GM10266 (cell line): ENCODE data around the gene BEGAIN.

Experiments used
- DNase-seq: peaks from one replicate; pipeline ENCODE4 v3.0.0; 2012; ENCODE audit errors: extremely low spot score
- TF ChIP-seq, protein P1 (sequence below): IDR thresholded peaks from 2 replicates; pipeline ENCODE4 v1.5.1; 2012; ENCODE audit warnings: mild to moderate bottlenecking, low read depth; ENCODE audit not compliant: control insufficient read depth, insufficient read depth; ENCODE audit errors: missing control alignments

The BEGAIN gene

DNA sequence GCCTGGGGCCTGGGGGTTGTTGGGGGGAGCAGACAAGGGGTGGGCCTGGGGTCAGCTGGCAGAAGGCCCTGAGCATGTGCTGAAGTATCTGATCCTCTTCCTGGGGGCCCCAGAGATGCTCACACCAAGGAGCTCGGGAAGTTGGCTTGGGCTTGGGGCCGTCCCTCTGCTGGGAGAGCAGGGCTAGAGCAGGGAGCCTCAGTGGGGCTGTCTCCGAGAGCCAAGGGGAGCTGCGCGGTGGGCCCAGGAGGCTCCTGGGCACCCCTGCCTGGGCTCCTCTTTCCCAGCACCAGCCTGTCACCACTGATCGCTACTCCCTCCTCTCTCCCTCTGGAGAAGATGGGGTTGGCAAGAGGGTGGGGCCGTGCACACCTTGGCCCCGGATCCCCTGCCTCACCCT, 28.3 kb downstream of the BEGAIN start:
- DNase-seq: no peak
- TF ChIP-seq, protein P1, sequence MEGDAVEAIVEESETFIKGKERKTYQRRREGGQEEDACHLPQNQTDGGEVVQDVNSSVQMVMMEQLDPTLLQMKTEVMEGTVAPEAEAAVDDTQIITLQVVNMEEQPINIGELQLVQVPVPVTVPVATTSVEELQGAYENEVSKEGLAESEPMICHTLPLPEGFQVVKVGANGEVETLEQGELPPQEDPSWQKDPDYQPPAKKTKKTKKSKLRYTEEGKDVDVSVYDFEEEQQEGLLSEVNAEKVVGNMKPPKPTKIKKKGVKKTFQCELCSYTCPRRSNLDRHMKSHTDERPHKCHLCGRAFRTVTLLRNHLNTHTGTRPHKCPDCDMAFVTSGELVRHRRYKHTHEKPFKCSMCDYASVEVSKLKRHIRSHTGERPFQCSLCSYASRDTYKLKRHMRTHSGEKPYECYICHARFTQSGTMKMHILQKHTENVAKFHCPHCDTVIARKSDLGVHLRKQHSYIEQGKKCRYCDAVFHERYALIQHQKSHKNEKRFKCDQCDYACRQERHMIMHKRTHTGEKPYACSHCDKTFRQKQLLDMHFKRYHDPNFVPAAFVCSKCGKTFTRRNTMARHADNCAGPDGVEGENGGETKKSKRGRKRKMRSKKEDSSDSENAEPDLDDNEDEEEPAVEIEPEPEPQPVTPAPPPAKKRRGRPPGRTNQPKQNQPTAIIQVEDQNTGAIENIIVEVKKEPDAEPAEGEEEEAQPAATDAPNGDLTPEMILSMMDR: no peak

DNA sequence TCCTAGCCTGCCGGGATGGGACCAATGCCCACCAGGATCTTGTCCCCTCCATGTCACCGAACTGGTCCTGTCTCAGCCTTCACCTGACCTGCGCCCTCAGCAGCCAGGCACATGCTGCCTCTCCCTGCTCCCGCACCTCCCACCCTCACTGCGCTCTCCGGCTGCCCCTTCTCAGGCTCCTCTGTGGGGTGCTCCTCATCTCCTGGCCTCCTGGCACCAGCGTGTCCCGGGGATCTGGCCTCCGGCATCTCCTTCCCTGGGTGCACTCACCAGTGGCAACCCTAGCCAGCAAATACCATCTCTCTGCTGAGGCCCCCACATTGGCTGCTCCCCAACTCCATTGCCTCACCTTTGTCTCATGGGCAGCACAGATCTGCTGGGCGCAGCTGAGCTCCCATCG, 29.0 kb downstream of the BEGAIN start:
- no peak for DNase-seq
- TF ChIP-seq, protein P1: no peak

DNA sequence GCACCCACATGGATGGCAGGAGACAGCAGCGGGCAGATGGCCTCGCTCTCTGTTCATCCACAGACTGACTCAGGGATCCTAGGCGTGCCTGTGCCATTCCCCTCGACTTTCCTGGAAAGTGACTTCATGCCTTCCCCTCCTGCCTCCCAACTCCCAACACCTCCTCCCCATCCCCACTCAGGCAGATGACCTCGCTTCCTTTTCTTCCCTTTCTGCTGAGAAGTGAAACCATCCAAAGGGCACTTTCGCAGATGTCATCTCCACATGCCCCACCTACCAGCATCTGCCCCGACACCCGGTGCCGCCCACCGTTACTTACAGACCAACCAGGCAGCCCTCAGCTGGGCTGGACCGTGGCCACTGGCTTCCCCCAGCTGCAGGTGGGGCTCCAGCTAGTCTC, 29.6 kb downstream of the BEGAIN start:
- TF ChIP-seq, protein P1: no peak
- no peak for DNase-seq

DNA sequence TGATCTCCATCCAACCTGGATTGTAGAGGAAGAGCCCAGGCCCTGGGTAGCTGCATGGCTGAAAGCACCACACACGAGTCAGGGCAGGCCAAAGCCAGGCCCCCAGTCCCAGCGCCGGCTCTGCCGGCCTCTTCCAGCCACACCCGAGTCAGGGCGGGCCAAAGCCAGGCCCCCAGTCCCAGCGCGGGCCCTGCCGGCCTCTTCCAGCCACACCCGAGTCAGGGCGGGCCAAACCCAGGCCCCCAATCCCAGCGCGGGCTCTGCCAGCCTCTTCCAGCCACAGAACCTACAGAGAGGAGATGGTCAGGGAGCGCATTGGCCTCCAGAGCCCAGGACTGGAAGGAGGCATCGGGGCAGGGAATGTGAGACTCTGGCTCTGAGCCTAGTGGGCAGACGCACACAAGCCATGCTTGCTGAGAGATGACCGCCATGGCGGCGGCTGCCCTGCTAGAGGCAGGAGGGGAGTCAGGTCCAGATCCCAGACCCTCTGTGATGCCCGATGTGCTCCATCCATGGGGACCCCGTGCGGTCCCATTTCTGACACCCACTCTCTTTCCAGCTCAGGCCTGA, 30.2 kb downstream of the BEGAIN start:
- DNase-seq: no peak
- TF ChIP-seq, protein P1: no peak

- no peak for DNase-seq
Measured at GRCh38 chr14:100556140-100556475, 31.1 kb downstream of the BEGAIN start.

DNA sequence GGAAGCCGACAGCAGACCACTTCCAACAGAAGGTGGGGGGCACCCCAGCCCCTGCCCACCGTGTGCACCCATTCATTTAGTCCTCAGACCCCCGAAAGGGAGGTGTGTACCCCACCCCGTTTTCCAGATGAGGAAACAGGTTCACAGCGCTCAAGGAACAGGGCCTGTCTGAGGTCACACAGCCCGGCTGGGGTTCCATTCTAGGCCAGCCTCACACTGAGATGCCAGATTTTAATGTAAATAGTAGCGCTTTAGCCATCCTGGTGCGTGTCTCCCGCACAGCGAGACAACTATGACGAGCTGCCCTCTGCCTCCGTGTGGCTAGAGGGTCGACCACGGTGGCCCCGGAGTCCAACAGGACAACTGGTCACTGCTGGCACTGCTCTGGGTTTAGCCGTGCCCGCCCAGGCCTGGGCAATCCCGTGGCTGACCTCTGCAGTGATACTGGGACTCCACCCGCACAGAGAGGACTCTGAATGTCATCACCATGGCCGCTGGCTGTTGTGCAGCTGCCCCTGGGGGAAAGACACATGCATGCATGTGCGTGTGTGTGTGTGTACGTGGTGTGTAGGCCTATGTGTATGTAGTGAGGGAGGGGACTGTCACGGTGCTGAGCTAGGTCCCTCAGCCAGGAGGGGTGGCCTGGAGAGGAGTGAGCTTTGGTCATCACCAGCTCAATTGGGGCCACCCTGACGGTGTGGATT, 31.6 kb downstream of the BEGAIN start:
- TF ChIP-seq, protein P1: no peak

More at GRCh38 chr14:100556140-100556475, 31.1 kb downstream of the BEGAIN start:
- TF ChIP-seq, protein P1: no peak

DNA sequence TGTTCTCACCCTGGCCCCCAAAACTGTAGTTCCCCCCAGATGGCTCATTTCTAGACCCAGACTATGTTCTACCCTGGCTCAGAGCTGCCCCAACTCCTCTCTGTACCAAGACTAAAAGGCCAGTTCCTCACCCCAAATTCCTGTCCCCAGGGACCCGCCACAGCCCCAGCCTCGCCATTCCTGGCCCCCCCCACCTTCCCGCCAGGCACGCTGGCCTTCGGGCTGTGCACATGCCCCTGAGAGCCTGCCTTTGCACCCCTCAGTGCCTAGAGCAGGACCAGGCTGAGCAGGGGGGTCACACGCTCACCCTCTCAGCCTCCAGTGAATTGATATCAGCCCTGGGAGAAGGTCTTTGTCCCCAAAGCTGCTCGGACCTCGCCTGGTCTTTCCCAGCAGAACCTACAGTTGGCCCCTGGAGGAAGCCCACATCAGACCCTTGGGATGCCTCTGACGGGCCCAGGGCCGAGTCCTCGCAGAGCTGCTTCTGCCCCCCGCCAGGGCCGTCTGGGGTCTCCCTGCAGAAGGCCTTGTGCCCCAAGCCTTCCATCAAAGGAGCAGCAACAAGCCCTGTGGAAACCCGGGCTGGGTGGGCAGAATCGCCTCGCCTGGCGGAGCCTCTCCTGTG, 32.4 kb downstream of the BEGAIN start:
- TF ChIP-seq, protein P1: no peak
- no peak for DNase-seq

More for the DNA sequence above, 31.6 kb downstream of the BEGAIN start:
- no peak for DNase-seq
